K562 (cell line): Measurements from ENCODE around the gene KRTAP3-2. TPM values are rescaled to one million over a fixed set of nuclear protein-coding genes. Genes with fewer than 3 reads are reported as not detected.

ENCODE experiments used
- ATAC-seq: fragments of 200-7000 bp; cut with Tn5 transposase; 3 replicates; pipeline ENCODE4 v1.9.1; 2020; ENCODE audit warnings: moderate library complexity
- BruUV-seq: library from RNA; stranded (reverse); fragments of 400-500 nt; replicated peaks from 2 replicates; lab custom pipeline; 2021; lab: Mats Ljungman, UMichigan
- CTCF ChIA-PET: fragments of 300-600 bp; formaldehyde crosslinking; extraction: SDS; loops from one replicate; lab custom pipeline; 2021; ENCODE audit warnings: low intra/inter-chr PET ratio; lab: Yijun Ruan, JAX
- POLR2A ChIA-PET: fragments of 300-600, 350-650 bp; sonication (Branson Sonifier 250); formaldehyde crosslinking; extraction: SDS; loops from one replicate; lab custom pipeline; 2021; ENCODE audit warnings: antibody characterized with exemption, inconsistent platforms; lab: Yijun Ruan, JAX
- DNase-seq, 4 experiments: peaks; one replicate each; pipeline versions ENCODE4 v3.0.0 to v3.0.0-alpha.2; 2011 to 2018; ENCODE audit warnings: low spot score in 3 of 4, mixed read lengths in 3 of 4; ENCODE audit errors: extremely low read depth in 1 of 4
- FAIRE-seq: peaks from 2 replicates; lab custom pipeline; 2011; peaks lifted over from hg19 to GRCh38; lab: Jason Lieb, UNC
- H2AFZ ChIP-seq: 2 replicates; pipeline ENCODE4 v1.6.0; 2011; ENCODE audit warnings: low read depth, low read length, control low read depth, inconsistent platforms
- H3K27ac ChIP-seq: fragments of 200-600 bp; 3 replicates; pipeline ENCODE4 v1.8.0; 2011; ENCODE audit warnings: low read depth, mild to moderate bottlenecking, control low read depth, inconsistent platforms, low read length, moderate library complexity, mixed read lengths; ENCODE audit errors: extremely low read depth
- H3K27me3 ChIP-seq, 2 experiments: fragments of 300-600 bp in 1 of 2; 2 replicates in 1 of 2; 3 replicates in 1 of 2; pipeline versions ENCODE4 v1.6.0 to v1.8.0; 2011; ENCODE audit warnings: inconsistent platforms in 2 of 2, low read length in 2 of 2, mild to moderate bottlenecking in 1 of 2, mixed read lengths in 1 of 2, moderate library complexity in 1 of 2; ENCODE audit not compliant: control insufficient read depth in 2 of 2, insufficient read depth in 2 of 2
- H3K36me3 ChIP-seq: fragments of 300-600 bp; 3 replicates; pipeline ENCODE4 v1.8.0; 2011; ENCODE audit warnings: mild to moderate bottlenecking, low read length, inconsistent platforms; ENCODE audit not compliant: control insufficient read depth, insufficient read depth
- H3K4me1 ChIP-seq, 2 experiments: fragments of 200-600 bp in 1 of 2; replicated peaks in 1 of 2; 2 replicates in 1 of 2; 3 replicates in 1 of 2; pipeline versions ENCODE4 v1.5.1 to v1.8.0; 2011; ENCODE audit warnings: inconsistent platforms in 2 of 2, low read length in 2 of 2, mild to moderate bottlenecking in 1 of 2, mixed read lengths in 1 of 2, moderate library complexity in 1 of 2; ENCODE audit not compliant: control insufficient read depth in 2 of 2, insufficient read depth in 2 of 2
- H3K4me2 ChIP-seq: 2 replicates; pipeline ENCODE4 v1.6.1; 2011; ENCODE audit warnings: low read length, control low read depth, inconsistent platforms, mixed read lengths; ENCODE audit not compliant: insufficient read depth
- H3K4me3 ChIP-seq: fragments of 200-600 bp; sonication (generic), shearing (Covaris generic); 2 replicates; pipeline ENCODE4 v1.5.1; 2016; ENCODE audit warnings: control low read depth, inconsistent platforms
- H3K79me2 ChIP-seq: fragments of 200-600 bp; 3 replicates; pipeline ENCODE4 v1.8.0; 2011; ENCODE audit warnings: low read length, inconsistent platforms; ENCODE audit not compliant: control insufficient read depth, insufficient read depth
- H3K9ac ChIP-seq, 2 experiments: 2 replicates each; pipeline versions ENCODE4 v1.6.0 to v1.6.1; 2011; ENCODE audit warnings: low read depth in 2 of 2, low read length in 2 of 2, control low read depth in 1 of 2, inconsistent platforms in 1 of 2, mild to moderate bottlenecking in 1 of 2, mixed read lengths in 1 of 2; ENCODE audit not compliant: insufficient read depth in 1 of 2
- H3K9me1 ChIP-seq: one replicate; pipeline ENCODE4 v1.6.0; 2011; ENCODE audit warnings: inconsistent platforms, mild to moderate bottlenecking, low read length, moderate library complexity; ENCODE audit not compliant: control insufficient read depth, insufficient read depth
- H3K9me3 ChIP-seq: replicated peaks from 2 replicates; pipeline ENCODE4 v1.5.1; 2011; ENCODE audit warnings: low read depth, low read length, inconsistent platforms; ENCODE audit not compliant: control insufficient read depth, insufficient read depth
- H4K20me1 ChIP-seq: replicated peaks from 2 replicates; pipeline ENCODE4 v1.6.1; 2011; ENCODE audit warnings: low read length, inconsistent platforms, mixed read lengths; ENCODE audit not compliant: control insufficient read depth, insufficient read depth
- MCM2 ChIP-seq: fragments of 450-650 bp; IDR thresholded peaks from 2 replicates; pipeline ENCODE4 v1.6.1; 2017; ENCODE audit warnings: low read depth, mild to moderate bottlenecking
- SAP30 ChIP-seq: fragments of 200-600 bp; sonication (generic); IDR thresholded peaks from 2 replicates; pipeline ENCODE4 v1.6.1; 2012; ENCODE audit warnings: borderline replicate concordance, low read depth, mild to moderate bottlenecking, moderate library complexity, low read length, control low read depth, inconsistent platforms; ENCODE audit not compliant: insufficient read depth, poor library complexity, severe bottlenecking
- STAT6 ChIP-seq: sonication (generic); formaldehyde crosslinking; IDR thresholded peaks from 2 replicates; pipeline ENCODE4 v1.8.1; 2023; ENCODE audit warnings: mild to moderate bottlenecking, missing genetic modification reagents
- WGBS: fragments of 100-300 bp; shearing (Covaris generic); methylation state at CpG from one replicate; pipeline ENCODE4 v1.1.6; 2016; ENCODE audit warnings: low coverage, mixed read lengths; ENCODE audit not compliant: insufficient coverage; ENCODE audit errors: missing lambda C conversion rate; 5-methylcytosine and 5-hydroxymethylcytosine counted together
- in situ Hi-C: fragments of 300-500 bp; cut with MboI; formaldehyde crosslinking; loops from 4 replicates; pipeline ENCODE4 v1.15.0; 2018; ENCODE audit warnings: inconsistent platforms, mixed read lengths
- intact Hi-C: fragments of 100-400 bp; cut with micrococcal nuclease; formaldehyde crosslinking; loops from 2 replicates; pipeline ENCODE4 v1.14.2; 2022
- polyA plus RNA-seq, 8 experiments: library from polyadenylated mRNA; depleted of rRNA in 4 of 8; stranded (reverse) in 5 of 8; unstranded in 3 of 8; fragments of >200 nt; fragmentation: Nextera tagmentation in 2 of 8; fragmentation: Illumina TruSeq in 1 of 8; extraction: Ambion mirVana in 2 of 8; extraction: Trizol in 1 of 8; gene quantifications; 2 replicates each; pipeline versions ENCODE4 v1.2.1 to v1.2.3, GENCODE V29; 2011 to 2014; ENCODE audit warnings: inconsistent platforms in 1 of 8, missing spikeins in 1 of 8
- total RNA-seq, 7 experiments: library from RNA; depleted of rRNA in 6 of 7; stranded (reverse); fragments of >200 nt in 6 of 7; fragmentation: Illumina TruSeq in 2 of 7; extraction: Trizol in 2 of 7; gene quantifications; 2 replicates each; pipeline versions ENCODE4 v1.2.1 to v1.2.3, GENCODE V29; 2011 to 2021; ENCODE audit warnings: low replicate concordance in 1 of 7

The KRTAP3-2 gene
- total and polyA plus RNA-seq, 9 of the 15 experiments (the other 6 are each of a cell fraction or from before 2014, with no cell fraction given): not detected

DNA sequence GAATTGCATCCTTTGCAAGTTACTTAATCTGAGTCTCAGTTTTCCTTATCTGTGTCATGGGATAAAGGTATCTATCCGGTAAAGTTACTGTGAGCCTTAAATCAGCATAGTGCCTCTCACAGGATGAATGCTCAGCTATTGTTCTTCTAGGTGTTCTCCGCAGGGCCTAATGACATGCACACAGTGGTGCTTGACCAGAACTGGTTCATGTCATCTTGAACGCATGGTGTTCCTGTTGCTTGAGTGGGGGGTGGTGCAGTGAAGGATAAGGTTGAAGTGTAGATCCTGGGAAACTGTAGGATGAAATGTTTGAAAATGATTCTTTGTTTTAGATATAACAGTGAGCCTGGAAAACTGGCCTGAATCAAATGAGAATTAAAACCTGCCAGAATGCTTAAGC, 19.6 kb downstream of the KRTAP3-2 start (continued):
- no peak for TF ChIP-seq STAT6 (CRISPR knock-in tag)
- no peak for TF ChIP-seq MCM2

- intact Hi-C loops: no loop called here
- FAIRE-seq: no peak
- WGBS: under 1% methylated on average over 10 of the region's 13 CpGs
Measured at GRCh38 chr17:40978575-40979151, 21.0 kb downstream of the KRTAP3-2 start.

More at GRCh38 chr17:40978575-40979151, 21.0 kb downstream of the KRTAP3-2 start:
- Histone ChIP-seq H3K9me3 (no peaks in the 10 kb centered on the region), H3K4me1 (no peaks in the 10 kb centered on the region; a peak in 1 of 5 replicates), H3K27me3 (peaks cover 3 to 29% of the 10 kb centered on the region in 2 experiments; a peak in 4 of 5 replicates), H4K20me1 (no peaks in the 10 kb centered on the region; the same call in 1 of the 2 replicates), H3K9ac (no peak overlapping the region), H3K4me2 (no peak overlapping the region), H3K9me1 (peaks cover 4% of the 10 kb centered on the region), H3K79me2 (no peaks in the 10 kb centered on the region), H2AFZ (no peak overlapping the region), H3K27ac (no peak overlapping the region), H3K36me3 (no peaks in the 10 kb centered on the region), H3K4me3 (no peak overlapping the region)
- TF ChIP-seq SAP30: no peak
- POLR2A ChIA-PET: interaction anchor here (2.2 kb wide), 1 partner anchor 17 kb away, joined by 8 read pairs; no protein-coding TSS in a partner anchor
- no TSS peak for BruUV-seq
- CTCF ChIA-PET: no interaction called here
- DNase-seq (no peak), ATAC-seq (no peak)
- in situ Hi-C loops: no loop called here
